Measurements from ENCODE around the gene HLA-DRA.
A peak's percentile ranks its signal among the peaks of the same experiment; 100 is the strongest.

Gene HLA-DRA

GRCh38 chr6:32439602-32440214, at the start of gene HLA-DRA:
Gene HLA-DRA (plus strand): TSS chr6:32439887. CDS start chr6:32439951, 64 bp downstream.
- no peak for TF ChIP-seq CTCF (IDR thresholded peaks at IDR 0.05; ENCODE audit: low read depth, low read length, missing control alignments)
- DNase-seq (ENCODE audit: low read depth) = peak; percentile 89
- peak within 1 kb of the TSS; percentile 83 for H3K4me3 ChIP-seq (ENCODE audit: low read depth, low read length)

DNA sequence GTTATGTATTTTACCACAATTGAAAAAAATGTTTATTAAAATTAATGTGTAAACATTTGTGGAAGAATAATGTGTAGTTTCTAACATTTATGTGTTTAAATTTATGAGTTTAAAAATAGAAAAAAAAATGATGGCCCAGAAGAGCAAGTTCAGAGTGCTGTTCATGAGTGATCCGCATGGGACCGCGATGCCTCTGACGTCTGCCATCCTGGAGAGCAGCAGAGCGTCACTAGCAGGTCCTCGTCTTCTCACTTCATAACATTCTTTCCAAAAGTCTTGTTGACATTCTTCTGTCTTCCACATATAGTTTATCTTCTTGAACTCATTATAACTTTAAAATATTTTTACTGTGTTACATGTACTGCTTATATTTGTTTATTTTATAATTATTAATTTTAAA, 48.2 kb upstream of the HLA-DRA start:
- H3K4me3 ChIP-seq (ENCODE audit: low read depth, low read length) = no peak overlapping the region
- DNase-seq (ENCODE audit: low read depth) = no peak
- no peak for TF ChIP-seq CTCF (IDR thresholded peaks at IDR 0.05; ENCODE audit: low read depth, low read length, missing control alignments)

DNA sequence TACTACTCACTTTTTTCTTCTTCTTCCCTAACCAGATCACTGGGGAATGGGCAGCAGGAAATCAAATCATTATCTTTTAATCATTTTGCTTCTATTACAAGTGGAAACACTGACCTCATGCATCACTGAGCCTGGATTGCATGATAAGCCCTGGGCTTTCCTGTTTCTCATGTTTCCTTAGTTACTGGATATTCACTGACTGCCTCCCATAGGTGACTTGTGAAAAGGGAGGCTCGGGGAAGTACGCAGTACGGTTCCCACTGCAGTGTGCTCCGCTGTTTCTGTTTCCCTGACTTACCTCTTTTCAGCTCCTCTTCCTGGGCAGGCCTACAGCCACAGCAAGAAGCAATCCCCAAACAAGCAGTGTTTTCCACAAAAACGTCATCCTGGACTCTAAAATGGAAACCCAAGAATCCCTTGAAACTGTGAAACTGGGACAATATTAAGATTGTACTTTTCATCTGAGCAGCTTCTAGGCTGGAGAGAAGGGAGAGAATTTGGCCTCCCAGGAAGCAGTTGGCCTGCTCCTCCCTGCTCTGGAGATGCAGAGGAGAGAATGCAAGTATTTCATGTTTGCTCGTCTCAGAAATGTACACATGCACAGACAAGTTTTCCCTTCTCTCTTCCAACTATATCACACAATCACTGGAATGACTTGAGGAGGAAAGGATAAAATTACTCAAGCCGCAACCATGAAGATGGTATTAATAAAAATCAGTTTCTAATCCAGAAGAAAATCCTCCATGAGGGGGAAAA, 45.8 kb upstream of the HLA-DRA start:
- no peak for DNase-seq (ENCODE audit: low read depth)
- no peak for TF ChIP-seq CTCF (IDR thresholded peaks at IDR 0.05; ENCODE audit: low read depth, low read length, missing control alignments)
- H3K4me3 ChIP-seq (ENCODE audit: low read depth, low read length) = no peak overlapping the region

GRCh38 chr6:32396028-32396427, 43.7 kb upstream of the HLA-DRA start:
- no peak for DNase-seq (ENCODE audit: low read depth)
- TF ChIP-seq CTCF (IDR thresholded peaks at IDR 0.05; ENCODE audit: low read depth, low read length, missing control alignments) = no peak
- no peak overlapping the region for H3K4me3 ChIP-seq (ENCODE audit: low read depth, low read length)

DNA sequence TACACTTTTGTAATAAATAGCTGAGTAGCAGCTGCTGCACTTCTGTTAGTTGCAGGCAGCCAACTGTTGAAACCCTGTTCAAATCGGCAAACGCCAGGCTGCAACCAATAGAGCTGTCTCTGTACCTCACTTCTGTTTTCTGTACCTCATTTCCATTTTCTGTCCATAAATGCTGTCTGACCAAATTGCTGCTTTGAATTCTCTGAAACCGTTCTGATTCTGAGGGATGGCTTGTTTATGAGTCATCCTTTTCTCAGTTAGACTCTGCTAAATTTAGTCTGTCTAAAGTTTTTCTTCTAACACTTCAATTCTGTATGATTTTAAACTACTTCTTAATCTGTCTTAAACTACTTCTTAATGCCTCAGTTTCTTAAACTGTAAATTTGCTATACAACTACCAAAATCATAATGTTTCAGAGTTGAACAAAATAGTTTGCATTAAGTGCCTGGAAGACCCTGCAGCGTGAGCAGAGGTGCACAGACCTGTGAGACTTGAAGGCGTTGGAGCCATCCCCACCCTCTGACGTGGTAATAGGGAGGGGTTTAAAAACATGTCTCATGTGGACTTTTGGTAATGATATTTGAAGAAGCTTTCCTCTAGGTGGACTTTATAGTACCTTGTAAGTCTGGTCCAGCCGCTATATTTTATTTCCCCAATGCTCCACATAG, 42.3 kb upstream of the HLA-DRA start:
- TF ChIP-seq CTCF (IDR thresholded peaks at IDR 0.05; ENCODE audit: low read depth, low read length, missing control alignments) = no peak
- no peak overlapping the region; the same call in 1 of the 2 replicates for H3K4me3 ChIP-seq (ENCODE audit: low read depth, low read length)
- peak; percentile 82 for DNase-seq (ENCODE audit: low read depth)

- TF ChIP-seq CTCF (IDR thresholded peaks at IDR 0.05; ENCODE audit: low read depth, low read length, missing control alignments) = no peak
Observed at GRCh38 chr6:32401284-32401963, 38.3 kb upstream of the HLA-DRA start.

More at GRCh38 chr6:32401284-32401963, 38.3 kb upstream of the HLA-DRA start:
- no peak for DNase-seq (ENCODE audit: low read depth)
- no peak overlapping the region for H3K4me3 ChIP-seq (ENCODE audit: low read depth, low read length)

All from GM12864 (cell line).